Osteoblast (primary cell): Measurements from ENCODE around the gene PROX2. TPM values are rescaled to one million over a fixed set of nuclear protein-coding genes. Genes with fewer than 3 reads are reported as not detected.

Source experiments
- DNase-seq: peaks from one replicate; pipeline ENCODE4 v3.0.0; 2011; ENCODE audit warnings: low spot score, mixed read lengths; ENCODE audit not compliant: insufficient read length; ENCODE audit errors: missing footprints
- H2AFZ ChIP-seq: 2 replicates; pipeline ENCODE4 v1.6.0; 2011; ENCODE audit warnings: mild to moderate bottlenecking, low read length
- H3K27ac ChIP-seq: 2 replicates; pipeline ENCODE4 v1.5.1; 2011; ENCODE audit warnings: mild to moderate bottlenecking, low read depth, low read length, moderate library complexity
- H3K27me3 ChIP-seq: 2 replicates; pipeline ENCODE4 v1.6.0; 2012; ENCODE audit warnings: mild to moderate bottlenecking, control low read depth, inconsistent platforms, low read length, moderate library complexity; ENCODE audit not compliant: insufficient read depth
- H3K36me3 ChIP-seq: 2 replicates; pipeline ENCODE4 v1.5.1; 2011; ENCODE audit warnings: mild to moderate bottlenecking, low read length, control low read depth, moderate library complexity; ENCODE audit not compliant: insufficient read depth
- H3K4me1 ChIP-seq: 2 replicates; pipeline ENCODE4 v1.5.1; 2011; ENCODE audit warnings: mild to moderate bottlenecking, low read length, control low read depth, moderate library complexity; ENCODE audit not compliant: insufficient read depth
- H3K4me2 ChIP-seq: 2 replicates; pipeline ENCODE4 v1.6.0; 2011; ENCODE audit warnings: mild to moderate bottlenecking, low read length; ENCODE audit not compliant: insufficient read depth
- H3K4me3 ChIP-seq: fragments of 200-600 bp; sonication (generic); 3 replicates; pipeline ENCODE4 v1.5.1; 2012; ENCODE audit warnings: mild to moderate bottlenecking, low read length, inconsistent platforms; ENCODE audit not compliant: insufficient read depth
- H3K79me2 ChIP-seq: 2 replicates; pipeline ENCODE4 v1.6.0; 2012; ENCODE audit warnings: mild to moderate bottlenecking, low read length, control low read depth, inconsistent platforms; ENCODE audit not compliant: insufficient read depth
- H3K9me3 ChIP-seq: 2 replicates; pipeline ENCODE4 v1.5.1; 2011; ENCODE audit warnings: low read depth, low read length, control low read depth
- H4K20me1 ChIP-seq: 2 replicates; pipeline ENCODE4 v1.6.0; 2012; ENCODE audit warnings: mild to moderate bottlenecking, low read length, control low read depth; ENCODE audit not compliant: insufficient read depth
- total RNA-seq: library from RNA; depleted of rRNA; stranded (reverse); fragments of >200 nt; gene quantifications from 2 replicates; pipeline ENCODE4 v1.2.3, GENCODE V29; 2012
- TF ChIP-seq, protein P1 (sequence below): IDR thresholded peaks from 2 replicates; pipeline ENCODE4 v1.5.1; 2011; ENCODE audit warnings: mild to moderate bottlenecking, low read depth, low read length, moderate library complexity; ENCODE audit errors: extremely low read depth

The PROX2 gene
- total RNA-seq, 1 donor, result not detected

GRCh38 chr14:74909911-74910310, 34.0 kb upstream of the PROX2 start:
- Histone ChIP-seq H3K27ac (no peak overlapping the region), H3K27me3 (no peaks in the 10 kb centered on the region), H3K4me1 (peaks cover 10% of the 10 kb centered on the region), H3K4me3 (no peak overlapping the region), H3K4me2 (no peak overlapping the region), H3K9me3 (no peaks in the 10 kb centered on the region), H2AFZ (no peak overlapping the region), H4K20me1 (no peaks in the 10 kb centered on the region), H3K79me2 (no peaks in the 10 kb centered on the region), H3K36me3 (peaks cover 7% of the 10 kb centered on the region)
- no peak for DNase-seq
- TF ChIP-seq, protein P1, sequence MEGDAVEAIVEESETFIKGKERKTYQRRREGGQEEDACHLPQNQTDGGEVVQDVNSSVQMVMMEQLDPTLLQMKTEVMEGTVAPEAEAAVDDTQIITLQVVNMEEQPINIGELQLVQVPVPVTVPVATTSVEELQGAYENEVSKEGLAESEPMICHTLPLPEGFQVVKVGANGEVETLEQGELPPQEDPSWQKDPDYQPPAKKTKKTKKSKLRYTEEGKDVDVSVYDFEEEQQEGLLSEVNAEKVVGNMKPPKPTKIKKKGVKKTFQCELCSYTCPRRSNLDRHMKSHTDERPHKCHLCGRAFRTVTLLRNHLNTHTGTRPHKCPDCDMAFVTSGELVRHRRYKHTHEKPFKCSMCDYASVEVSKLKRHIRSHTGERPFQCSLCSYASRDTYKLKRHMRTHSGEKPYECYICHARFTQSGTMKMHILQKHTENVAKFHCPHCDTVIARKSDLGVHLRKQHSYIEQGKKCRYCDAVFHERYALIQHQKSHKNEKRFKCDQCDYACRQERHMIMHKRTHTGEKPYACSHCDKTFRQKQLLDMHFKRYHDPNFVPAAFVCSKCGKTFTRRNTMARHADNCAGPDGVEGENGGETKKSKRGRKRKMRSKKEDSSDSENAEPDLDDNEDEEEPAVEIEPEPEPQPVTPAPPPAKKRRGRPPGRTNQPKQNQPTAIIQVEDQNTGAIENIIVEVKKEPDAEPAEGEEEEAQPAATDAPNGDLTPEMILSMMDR, result no peak

DNA sequence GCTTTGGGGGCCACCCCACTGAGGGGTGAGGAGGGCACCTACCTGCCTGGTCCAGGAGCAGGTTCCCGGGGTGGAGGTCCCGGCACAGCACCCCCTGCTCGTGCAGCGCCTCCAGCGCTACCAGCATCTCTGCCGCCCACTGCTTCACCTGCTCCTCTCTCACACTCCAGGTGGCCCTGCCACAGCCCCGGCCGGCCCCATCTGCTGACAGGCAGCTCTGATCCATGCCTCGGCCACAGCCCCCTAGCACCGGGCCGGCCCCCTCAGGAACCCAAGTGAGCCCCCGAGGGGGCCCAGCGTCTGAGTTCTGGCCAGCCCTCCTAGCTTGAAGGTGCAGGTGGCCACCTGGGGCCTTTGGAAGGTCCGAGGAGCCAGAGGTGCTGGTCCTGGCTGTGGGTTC, 33.6 kb upstream of the PROX2 start:
- H3K36me3 ChIP-seq, result peaks cover 7% of the 10 kb centered on the region
- H3K4me2 ChIP-seq, result no peak overlapping the region
- no peaks in the 10 kb centered on the region for H4K20me1 ChIP-seq
- no peaks in the 10 kb centered on the region for H3K79me2 ChIP-seq
- no peak overlapping the region for H2AFZ ChIP-seq
- H3K27me3 ChIP-seq, result no peaks in the 10 kb centered on the region
- TF ChIP-seq, protein P1, result no peak
- no peak overlapping the region for H3K4me3 ChIP-seq
- H3K9me3 ChIP-seq, result no peaks in the 10 kb centered on the region
- peaks cover 10% of the 10 kb centered on the region for H3K4me1 ChIP-seq
- DNase-seq, result peak; percentile 32
- H3K27ac ChIP-seq, result no peak overlapping the region

DNA sequence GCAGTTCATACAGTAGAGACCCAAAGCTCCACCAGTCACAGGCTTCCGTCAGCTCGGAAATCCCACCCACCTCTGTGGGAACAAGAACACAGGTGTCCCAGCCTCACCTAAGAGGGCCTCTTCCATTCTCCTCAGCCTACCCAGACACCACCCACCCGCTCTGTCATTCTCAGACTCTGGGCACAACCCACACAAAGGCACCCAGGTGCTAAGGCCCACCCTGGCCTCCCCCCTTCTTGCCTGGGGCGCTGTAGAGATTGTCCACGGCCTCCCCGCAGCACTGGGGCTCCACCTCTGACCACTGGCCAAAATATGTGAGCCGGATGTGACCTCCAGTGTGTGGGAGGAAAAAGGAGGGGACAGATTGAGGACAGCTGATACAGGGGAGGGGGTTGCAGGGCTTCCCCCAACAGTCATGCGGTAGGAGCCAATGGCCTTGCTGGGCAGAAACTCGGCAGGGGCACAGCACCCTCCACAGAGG, 33.0 kb upstream of the PROX2 start:
- Histone ChIP-seq H3K79me2 (no peaks in the 10 kb centered on the region), H3K27me3 (no peaks in the 10 kb centered on the region), H3K4me2 (no peak overlapping the region), H3K4me3 (no peak overlapping the region), H3K27ac (no peak overlapping the region), H2AFZ (no peak overlapping the region), H3K9me3 (no peaks in the 10 kb centered on the region), H4K20me1 (no peaks in the 10 kb centered on the region), H3K4me1 (peaks cover 7% of the 10 kb centered on the region), H3K36me3 (peaks cover 9% of the 10 kb centered on the region)
- DNase-seq, result peak; percentile 46
- TF ChIP-seq, protein P1, result no peak

DNA sequence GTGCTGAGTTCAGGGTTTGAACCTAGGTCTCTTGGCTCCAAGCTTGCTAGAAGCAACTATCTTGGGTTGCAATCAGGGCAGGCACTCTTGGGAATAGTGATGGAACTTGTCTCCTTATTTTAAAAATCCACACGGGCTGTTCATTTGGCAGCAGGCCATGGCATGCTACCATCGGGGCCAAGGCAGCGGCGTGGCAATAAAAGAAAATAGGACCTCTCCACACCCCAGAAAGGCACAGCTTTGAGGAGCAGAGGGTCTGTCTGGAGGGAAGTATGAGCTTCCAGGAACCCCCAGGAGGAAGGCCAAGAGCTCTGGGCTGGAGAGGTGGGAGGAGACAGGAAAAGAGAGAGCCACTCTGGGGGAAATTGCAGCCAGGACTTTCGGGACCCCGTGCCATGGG, 31.8 kb upstream of the PROX2 start:
- DNase-seq, result peak; percentile 80
- Histone ChIP-seq H3K4me2 (no peak overlapping the region), H3K9me3 (no peaks in the 10 kb centered on the region), H3K36me3 (peaks cover 18% of the 10 kb centered on the region), H3K79me2 (no peaks in the 10 kb centered on the region), H4K20me1 (no peaks in the 10 kb centered on the region), H3K4me1 (peaks cover 7% of the 10 kb centered on the region), H3K4me3 (no peak overlapping the region), H3K27me3 (no peaks in the 10 kb centered on the region), H2AFZ (no peak overlapping the region), H3K27ac (no peak overlapping the region)
- TF ChIP-seq, protein P1, result no peak
